OCI-LY3 (cell line): Measurements from ENCODE around the gene DNM3.

Source experiments
- CTCF ChIP-seq: fragments of 200-600, 300-600 bp; sonication (generic); IDR thresholded peaks from 2 replicates; pipeline ENCODE4 v1.5.1; 2014; ENCODE audit warnings: antibody characterized with exemption, low read length, low read depth
- EZH2phosphoT487 ChIP-seq: fragments of 200-600 bp; shearing (Covaris generic); IDR thresholded peaks from 2 replicates; pipeline ENCODE4 v1.6.1; 2018; ENCODE audit warnings: antibody characterized with exemption, mixed run types, low read depth

GRCh38 chr1:172230526-172230925, 389.2 kb downstream of the DNM3 start:
- TF ChIP-seq CTCF, result no peak
- TF ChIP-seq EZH2phosphoT487, result no peak
